GM19452 (cell line): ENCODE data around the gene ZNF423.
"Not testable (repeated sequence)": the region's sequence is repeated elsewhere in the genome, so short reads cannot be mapped to it uniquely, and the experiment has no call there.

Source experiments
- ATAC-seq: cut with Tn5 transposase; IDR thresholded peaks from one replicate; pipeline ENCODE4 v1.9.1; 2021; ENCODE audit not compliant: unreplicated experiment

ZNF423 gene

DNA sequence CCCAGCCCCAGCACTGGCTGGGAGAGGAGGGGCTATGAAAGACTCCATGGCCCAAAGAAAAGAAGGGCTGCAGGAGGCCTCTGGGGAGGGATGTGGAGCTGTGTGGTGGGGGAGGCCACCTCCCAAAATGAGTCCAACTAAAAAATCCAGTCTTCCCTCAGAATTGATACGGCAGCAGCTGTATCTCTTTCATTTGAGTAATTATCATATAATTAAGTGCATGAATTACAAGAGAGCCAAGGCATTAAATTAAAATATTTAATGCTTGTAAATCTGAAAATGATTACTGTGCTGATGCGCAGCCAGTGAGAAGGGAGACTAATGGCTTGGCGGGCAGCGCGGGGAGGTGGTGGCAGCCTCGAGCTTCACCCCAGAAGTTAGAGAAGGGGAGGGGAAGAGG is 289.5 kb downstream of the ZNF423 start:
- ATAC-seq: no peak

GRCh38 chr16:49564496-49565229 is 291.2 kb downstream of the ZNF423 start:
- no peak for ATAC-seq

- ATAC-seq: no peak
Measured at GRCh38 chr16:49563666-49564065, 292.2 kb downstream of the ZNF423 start.

DNA sequence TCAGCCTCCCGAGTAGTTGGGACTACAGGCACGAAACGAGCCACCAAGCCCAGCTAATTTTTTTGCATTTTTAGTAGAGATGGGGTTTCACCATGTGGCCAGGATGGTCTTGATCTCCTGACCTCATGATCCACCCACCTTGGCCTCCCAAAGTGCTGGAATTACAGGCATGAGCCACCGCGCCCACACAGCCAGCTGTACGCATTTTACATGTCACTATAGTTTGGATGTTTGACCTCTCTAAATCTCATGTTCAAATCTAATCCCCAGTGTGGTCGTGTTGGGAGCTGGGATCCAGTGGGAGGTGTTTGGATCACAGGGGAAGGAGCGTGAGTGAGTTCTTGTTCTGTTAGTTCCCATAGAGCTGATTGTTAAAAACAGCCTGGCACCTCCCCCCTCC is 293.0 kb downstream of the ZNF423 start:
- ATAC-seq: not testable (repeated sequence)

GRCh38 chr16:49562228-49562627 is 293.7 kb downstream of the ZNF423 start:
- ATAC-seq: no peak

DNA sequence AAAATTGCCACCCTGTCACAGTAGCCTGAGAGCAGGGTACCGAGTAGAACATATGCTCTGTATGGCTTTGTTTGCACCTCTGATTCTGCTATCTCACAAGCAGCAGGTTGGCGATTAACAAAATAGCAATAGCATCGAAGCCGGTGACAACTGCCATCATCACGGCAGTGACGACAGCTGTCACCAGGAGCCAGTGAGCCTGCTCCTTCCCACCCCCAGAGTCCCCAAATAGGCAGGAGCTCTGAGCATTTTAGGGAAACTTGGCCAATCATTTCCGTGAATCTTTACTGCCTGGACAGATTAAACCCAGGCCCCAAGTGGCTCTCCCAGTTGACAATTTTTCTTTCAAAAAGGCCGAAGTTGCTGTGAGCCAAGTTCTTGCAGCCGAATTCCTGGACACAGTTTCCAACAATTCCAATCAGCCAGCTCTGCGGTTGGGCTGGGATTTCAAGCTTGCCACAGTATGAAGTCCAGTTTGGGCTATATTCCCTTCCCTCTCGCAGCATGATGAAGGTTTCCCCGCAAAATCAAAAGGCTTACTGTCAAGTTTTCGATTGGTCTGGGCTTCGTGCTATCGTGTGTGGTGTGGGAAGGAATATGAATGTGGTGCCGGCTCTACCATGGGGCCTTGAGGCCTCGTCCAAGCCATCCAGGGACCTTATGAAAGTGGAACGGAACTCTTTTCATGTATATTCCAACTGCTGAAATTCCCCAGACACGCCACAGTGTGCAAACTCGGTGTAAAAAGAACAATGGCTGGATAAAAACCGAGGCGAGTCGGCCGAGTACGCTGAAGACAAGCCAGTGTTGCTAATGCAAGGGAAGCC is 295.7 kb downstream of the ZNF423 start:
- ATAC-seq: no peak

- ATAC-seq: no peak
Measured at GRCh38 chr16:49559242-49559641, 296.7 kb downstream of the ZNF423 start.

- no peak for ATAC-seq
Measured at GRCh38 chr16:49558451-49558850, 297.5 kb downstream of the ZNF423 start.

- ATAC-seq: no peak
Measured at GRCh38 chr16:49556606-49557446, 299.1 kb downstream of the ZNF423 start.

DNA sequence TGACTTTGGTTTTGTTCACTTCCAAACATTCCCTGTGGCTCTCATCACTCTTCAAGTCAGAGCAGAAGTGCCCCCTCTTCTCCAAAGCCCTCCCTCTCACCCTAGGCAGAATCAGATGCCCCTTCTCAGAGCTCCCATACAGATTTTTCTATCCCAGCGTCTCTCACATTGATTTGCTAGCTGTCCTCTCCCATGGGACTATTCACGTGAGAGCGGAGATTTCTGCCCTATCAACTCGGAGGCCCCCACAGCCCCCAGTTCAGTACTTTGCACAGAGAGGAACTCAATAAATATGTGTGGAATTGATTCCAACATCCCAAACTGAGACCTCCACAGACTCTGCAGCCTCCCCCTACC is 299.7 kb downstream of the ZNF423 start:
- no peak for ATAC-seq

GRCh38 chr16:49554681-49555080 is 301.2 kb downstream of the ZNF423 start:
- no peak for ATAC-seq

DNA sequence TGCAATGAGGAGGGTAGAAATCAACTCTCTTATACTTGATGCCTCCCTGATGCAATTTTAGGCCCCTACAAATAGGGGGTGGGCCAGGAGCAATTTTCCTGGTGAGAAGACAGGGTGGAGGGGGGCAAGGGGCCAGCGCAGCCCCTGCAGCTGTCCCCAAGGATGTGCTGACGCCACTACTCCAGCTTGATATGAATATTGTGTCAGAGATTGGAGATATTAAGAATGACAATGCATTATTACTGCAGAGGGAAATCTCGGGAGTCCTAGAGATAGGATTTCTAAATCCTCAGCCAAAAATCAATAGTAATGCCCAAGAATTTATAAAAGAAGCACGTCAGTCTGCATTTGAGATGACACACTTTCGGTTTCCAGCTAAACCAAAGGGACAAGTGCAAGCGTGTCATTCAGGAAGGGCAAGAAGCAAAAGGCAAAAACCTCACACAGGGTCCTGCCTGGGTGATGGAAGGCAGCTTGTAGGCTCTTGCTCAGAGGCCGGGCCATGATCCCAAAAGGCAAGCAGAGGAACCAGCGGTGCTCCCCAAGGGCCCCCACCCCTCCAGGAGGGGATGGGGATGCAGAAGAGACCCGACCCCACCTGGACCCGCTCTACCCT is 303.5 kb downstream of the ZNF423 start:
- ATAC-seq: no peak

DNA sequence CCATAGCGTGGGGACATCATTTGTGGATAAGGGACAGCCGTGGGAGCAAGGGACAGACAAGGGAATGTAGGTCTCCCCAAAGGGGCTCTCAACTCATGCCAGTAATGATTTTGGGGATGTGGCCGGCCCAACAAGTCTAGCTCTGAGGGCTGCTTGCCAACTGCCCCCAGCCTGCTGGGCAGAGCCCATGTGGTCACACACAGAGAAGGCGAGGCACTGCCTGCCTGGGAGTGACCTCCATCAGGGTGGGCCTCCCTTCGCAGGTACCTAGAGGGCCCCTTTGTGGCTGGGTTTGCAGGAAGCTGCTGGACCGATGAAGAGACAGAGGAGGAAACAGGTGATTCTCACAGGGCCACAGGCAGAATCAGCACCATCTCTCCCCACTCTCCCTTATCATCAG is 305.2 kb downstream of the ZNF423 start:
- ATAC-seq: no peak

DNA sequence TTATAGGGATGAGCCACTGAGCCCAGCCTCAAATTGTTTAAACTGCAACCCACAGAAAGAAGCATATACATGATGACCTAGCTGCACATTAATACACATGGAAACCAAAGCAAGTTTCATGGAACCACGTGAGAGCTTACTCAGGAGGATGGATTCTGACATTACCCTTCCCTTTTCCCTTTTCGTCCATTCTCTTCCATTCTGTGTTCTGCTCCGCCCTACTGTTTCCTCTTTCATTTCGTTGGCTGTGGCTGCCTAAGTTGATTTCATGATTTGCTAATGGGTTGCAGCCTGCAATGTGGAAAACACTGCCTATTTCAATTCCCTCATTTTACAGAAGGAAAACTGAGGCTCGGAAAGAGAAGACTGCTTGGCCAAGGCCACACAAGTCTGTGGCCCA is 305.8 kb downstream of the ZNF423 start:
- ATAC-seq: no peak

DNA sequence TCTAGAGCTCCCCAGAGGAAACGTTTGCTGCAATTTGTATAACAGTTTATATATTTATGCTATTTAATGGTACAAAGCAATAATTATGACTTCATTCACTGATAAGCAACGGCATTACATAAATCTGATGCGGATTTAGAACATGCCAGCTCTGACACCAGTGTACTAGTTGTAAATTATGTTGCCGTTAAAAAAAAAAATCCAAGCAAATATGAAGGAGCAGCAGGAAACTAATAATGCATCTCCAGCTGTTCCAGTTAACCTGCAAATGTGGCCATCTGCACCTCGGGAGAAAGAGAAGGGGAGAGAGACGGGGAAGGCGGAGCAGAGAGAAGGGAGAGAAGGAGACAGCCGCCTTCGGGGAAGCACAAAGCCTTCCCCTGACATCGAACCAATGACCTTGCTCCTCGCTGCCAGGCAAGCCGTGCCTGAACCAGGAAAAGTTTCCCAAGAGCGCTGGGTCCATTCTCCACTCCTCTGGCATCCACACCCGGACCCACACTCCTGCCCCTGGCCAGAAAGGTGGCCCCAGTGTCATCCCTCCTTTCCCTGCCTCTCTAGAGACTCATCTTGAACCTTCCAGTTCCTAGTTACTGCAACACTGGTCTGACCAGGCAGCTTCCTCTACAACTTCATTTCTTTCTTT is 307.5 kb downstream of the ZNF423 start:
- no peak for ATAC-seq

DNA sequence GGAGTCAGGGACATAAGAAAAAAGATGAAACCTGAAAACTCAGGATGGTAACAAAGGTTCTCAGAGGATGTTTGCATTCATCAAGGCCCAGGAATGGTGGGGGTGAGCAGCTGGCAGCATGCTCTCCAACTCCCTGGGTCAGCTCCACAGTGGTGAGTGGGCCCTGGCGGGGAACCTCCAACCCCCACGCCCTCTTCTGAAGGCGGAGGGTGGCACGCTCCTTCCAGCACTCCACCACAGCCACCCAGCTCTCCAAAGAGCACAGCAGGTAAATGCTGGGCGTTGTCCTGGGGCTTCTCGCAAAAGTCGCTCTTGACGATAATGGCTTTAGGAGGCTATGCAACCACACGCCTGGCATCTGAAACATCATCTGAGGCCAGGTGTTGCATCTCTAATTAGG is 308.5 kb downstream of the ZNF423 start:
- no peak for ATAC-seq

DNA sequence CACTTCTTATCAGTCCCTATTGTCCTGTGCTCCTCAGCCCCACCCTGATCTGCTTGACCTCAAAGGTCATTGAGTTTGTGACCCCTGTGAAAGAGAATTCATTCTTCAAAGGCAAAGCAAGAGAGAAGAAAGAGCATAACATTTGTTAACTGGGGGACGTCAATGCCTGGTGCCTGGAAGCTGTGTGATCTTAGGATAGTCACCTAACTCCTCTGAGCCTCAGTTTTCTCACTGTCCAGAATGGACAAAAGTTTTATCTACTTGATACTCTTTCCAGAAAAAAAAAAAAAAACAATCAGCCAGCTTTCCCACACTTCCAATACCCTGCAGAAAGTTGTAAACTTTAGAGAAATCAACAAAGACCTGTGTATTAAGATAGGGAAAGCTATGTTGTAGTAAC is 309.2 kb downstream of the ZNF423 start:
- ATAC-seq: no peak

DNA sequence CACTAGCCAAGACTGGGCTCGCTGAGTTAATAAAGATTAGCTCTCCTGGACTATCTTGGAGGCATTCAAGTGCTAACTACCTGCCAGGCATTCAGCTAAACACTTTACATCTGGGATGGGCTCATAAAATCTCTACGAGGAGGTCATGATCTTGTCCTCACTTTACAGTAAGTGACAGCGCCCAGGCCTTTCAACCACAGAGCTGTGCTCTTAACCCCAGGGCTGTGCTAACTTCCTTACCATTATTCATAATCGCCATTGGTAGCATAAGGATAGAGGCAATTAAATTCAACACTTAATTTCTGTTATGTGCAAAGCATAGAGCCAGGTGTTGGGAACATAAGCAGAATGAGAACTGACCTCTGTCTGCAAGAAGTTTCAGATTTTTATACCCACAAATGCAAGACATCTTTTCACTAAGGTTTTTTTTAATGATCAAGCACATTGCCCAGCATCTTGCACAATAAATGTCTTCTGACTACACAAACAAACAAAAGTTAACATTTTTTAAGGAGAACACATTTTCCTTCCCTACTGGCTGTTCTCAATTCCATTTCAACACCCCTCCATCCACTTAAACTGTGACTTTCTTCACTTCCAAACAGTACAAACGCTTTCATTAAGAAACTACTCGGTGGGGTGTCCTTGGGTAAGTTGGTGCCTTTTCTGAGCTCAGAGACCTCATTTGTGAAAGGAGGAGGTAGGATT is 310.0 kb downstream of the ZNF423 start:
- no peak for ATAC-seq

DNA sequence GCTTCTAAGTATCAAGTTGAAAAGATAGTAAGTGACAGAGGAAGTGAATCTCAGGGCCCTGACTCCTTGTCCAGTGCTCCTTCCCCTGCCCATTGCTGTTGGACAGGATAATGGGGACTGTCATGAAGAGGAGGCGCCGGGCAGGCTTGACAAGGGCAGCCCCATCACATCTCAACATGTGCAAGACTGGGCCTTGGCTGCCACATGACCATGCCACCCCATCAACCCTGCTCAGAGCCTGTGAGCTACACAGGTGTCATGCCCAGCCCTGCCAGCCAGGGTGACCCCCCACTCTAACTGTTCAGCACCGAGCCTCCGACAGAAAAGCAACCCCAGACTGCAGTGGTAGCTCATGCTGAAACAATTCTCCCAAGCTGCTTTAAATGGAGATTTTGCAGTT is 310.7 kb downstream of the ZNF423 start:
- ATAC-seq: no peak

DNA sequence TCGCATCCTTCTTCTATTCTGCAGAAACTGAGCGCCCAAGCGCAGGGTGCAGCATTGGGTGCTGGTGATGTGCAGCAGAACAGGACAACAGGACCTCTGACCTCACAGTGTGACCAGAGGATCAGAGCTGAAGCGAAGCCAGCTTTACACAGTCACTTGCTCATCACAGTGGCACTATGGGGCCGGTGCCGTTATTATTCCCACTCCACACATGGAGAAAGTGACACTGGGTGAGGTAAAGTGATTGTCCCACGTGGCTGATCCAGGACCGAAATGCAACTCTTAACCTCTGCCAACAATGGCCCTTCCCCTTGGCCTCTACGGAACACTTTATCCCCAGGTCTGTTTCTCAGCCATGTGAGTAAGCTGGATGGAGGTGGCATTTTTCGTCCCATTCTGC is 311.1 kb downstream of the ZNF423 start:
- ATAC-seq: no peak
